ENCODE results near the gene ASS1.

The ASS1 gene

GRCh38 chr9:130419521-130420035, 25.2 kb upstream of the ASS1 start:
- no peak for DNase-seq (ENCODE audit: low read depth)

DNA sequence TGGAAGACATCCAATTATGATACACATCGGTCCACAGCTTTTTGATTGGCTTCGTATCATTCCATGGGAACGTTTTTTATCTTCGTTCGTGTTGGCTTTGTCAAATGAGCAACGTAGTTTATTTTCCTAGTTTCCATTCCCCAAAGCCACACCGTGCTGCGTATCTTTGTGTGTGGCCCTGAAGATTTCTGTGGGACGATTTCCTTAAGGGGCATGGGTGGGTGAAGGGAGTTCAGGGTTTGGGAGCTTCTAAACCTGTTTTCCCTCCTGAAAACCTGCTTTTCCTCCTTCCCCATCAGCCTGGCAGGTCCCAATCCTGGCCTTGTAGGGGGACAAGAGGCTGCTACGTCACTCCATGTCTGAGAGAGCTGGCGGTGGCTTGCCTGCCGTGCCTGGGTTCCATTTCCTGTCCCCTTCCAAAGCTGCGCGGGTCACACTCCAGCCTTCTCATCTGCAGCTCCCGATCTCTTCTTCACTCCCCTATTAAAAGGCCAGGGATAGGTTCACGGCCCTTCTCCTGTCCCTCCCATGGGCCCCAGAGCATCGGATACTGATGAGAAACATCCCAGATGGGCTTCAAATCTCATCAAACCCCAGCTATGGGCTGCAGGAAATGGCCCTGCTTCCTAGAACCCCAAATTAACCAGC, 23.5 kb upstream of the ASS1 start:
- no peak for DNase-seq (ENCODE audit: low read depth)

DNA sequence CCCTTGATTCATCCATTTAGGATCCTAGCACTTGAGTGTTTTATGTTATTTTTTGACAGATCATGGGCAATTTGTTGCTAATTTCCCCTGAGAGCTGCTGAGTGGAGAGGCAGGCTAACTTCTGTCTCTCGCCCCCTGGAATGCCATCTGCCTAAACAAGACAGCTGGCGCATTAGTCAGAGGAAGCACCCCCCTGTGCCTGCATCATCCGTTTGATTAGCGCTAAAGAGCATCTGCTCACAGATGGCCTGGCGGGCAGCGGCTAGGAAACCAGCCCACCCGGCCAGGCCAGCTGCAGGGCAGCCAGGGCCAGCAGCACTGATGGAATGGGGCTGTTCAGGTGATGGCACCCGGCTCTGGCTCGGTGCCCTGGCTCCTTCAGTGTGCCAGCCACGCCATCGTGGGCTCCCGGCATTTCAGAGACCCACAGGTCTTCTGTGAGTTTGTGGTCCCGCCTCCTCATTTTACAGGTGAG, 22.9 kb upstream of the ASS1 start:
- DNase-seq (ENCODE audit: low read depth): no peak

DNA sequence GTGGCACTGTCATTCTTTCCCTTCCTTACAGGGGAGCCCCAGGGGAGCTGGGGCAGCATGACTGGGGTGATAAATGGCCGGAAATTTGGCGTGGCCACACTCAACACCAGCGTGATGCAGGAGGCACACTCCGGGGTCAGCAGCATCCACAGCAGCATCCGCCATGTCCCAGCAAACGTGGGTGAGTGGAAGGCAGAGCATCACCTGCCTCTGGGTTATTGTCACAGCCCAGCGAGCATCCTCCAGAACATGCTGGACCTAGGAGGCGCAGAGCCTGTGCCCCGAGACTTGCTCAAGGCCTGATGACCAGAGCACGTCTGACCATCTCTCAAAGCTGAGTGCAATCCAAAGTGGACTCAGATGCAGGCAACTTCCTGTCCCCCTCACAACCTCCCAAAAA, 22.2 kb upstream of the ASS1 start:
- no peak for DNase-seq (ENCODE audit: low read depth)

GRCh38 chr9:130423272-130423671, 21.5 kb upstream of the ASS1 start:
- no peak for DNase-seq (ENCODE audit: low read depth)

DNA sequence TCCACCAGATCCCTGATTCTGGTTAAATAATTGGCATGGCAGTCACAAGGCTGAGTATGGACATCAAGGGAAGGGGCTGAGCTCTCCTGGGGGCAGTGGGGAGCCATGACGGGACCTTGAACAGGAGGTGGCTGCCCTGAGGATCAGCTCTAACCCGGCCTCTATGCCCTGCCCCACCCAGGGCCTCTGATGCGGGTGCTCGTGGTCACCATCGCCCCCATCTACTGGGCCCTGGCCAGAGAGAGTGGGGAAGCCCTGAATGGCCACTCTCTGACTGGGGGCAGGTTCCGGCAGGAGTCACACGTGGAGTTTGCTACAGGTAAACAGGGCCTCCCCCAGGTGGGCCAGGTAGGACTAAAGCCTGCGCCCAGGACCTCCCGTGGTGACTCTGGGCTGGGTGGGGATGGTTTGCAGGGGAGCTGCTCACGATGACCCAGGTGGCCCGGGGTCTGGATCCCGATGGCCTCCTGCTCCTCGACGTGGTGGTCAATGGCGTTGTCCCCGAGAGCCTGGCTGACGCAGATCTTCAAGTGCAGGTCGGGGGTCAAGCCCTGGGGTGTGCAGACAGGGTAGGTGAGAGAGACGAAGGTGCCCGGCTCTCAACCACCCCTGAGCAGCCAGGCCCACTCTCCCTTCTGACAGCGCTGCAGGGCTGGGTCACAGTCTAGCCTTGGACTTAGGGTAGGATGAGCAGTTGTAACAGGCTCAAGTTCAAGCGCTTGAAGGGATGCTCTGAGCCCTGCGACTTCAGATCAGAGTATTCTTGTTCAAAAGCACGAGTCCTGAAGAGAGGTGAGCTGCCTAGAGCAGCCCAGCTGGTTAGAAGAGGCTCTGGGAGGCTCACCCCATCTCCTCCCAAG, 19.9 kb upstream of the ASS1 start:
- DNase-seq (ENCODE audit: low read depth): no peak

GRCh38 chr9:130425741-130426466, 18.9 kb upstream of the ASS1 start:
- no peak for DNase-seq (ENCODE audit: low read depth)

- no peak for DNase-seq (ENCODE audit: low read depth)
Measured at GRCh38 chr9:130426467-130426773, 18.3 kb upstream of the ASS1 start.

GRCh38 chr9:130426883-130427282, 17.9 kb upstream of the ASS1 start:
- DNase-seq (ENCODE audit: low read depth): no peak

DNA sequence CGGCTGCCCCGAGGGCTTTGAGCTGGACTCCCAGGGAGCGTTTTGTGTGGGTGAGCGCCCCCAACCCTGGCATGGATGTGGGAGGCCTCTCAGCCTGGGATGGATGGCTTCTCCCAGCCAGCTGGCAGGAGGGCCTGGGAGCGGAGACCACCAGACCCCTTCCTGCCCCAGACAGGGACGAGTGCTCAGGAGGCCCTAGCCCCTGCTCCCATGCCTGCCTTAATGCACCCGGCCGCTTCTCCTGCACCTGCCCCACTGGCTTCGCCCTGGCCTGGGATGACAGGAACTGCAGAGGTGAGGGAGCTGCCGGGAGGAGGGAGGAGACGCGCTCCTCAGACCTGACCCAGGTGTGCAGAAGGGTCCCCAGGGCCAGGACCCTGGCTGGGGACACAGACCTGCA, 17.4 kb upstream of the ASS1 start:
- DNase-seq (ENCODE audit: low read depth): no peak

DNA sequence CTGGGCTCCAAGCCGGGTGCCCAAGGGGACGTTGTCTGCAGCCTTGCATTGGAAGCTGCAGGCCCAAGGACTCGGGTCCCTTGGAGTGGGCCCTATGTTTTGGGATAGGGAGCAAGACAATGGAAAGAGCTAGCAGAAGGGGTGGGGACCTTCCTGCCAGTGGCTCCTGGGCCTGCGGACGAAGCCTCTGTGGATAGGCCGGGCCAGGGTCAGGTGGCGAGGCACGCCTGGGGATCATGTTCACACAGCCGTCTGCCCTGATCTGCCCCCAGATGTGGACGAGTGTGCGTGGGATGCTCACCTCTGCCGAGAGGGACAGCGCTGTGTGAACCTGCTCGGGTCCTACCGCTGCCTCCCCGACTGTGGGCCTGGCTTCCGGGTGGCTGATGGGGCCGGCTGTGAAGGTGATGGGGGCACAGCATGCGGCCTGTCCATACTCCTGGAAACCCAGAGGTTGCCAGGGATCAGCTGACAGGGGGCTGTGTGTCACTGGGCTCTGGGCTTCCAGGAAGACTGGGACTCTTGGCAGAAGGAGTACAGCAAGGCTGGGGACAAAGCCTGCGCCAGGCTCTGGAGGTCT, 16.6 kb upstream of the ASS1 start:
- no peak for DNase-seq (ENCODE audit: low read depth)

GRCh38 chr9:130429381-130429780, 15.4 kb upstream of the ASS1 start:
- no peak for DNase-seq (ENCODE audit: low read depth)

DNA sequence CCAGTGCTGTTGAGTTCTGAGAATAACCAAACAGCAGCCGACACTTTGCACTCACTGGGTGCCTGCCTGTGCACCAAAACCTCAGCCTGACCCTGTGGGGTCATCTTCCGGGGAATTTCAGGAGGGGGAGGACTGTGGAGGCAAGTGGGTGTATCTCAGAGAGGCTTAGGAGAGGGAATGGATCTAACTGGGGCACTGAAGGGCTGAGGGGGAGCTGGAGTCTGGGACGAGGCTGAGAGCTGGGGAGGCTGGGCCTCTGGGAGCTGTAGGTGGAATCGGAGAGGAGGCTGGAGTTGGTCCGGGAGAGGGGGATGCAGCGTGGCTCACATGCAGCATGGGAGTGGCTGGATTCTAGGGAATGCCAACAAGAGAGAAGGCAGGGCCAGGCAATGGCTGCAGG, 14.9 kb upstream of the ASS1 start:
- no peak for DNase-seq (ENCODE audit: low read depth)

- DNase-seq (ENCODE audit: low read depth): no peak
Measured at GRCh38 chr9:130430232-130430631, 14.5 kb upstream of the ASS1 start.

DNA sequence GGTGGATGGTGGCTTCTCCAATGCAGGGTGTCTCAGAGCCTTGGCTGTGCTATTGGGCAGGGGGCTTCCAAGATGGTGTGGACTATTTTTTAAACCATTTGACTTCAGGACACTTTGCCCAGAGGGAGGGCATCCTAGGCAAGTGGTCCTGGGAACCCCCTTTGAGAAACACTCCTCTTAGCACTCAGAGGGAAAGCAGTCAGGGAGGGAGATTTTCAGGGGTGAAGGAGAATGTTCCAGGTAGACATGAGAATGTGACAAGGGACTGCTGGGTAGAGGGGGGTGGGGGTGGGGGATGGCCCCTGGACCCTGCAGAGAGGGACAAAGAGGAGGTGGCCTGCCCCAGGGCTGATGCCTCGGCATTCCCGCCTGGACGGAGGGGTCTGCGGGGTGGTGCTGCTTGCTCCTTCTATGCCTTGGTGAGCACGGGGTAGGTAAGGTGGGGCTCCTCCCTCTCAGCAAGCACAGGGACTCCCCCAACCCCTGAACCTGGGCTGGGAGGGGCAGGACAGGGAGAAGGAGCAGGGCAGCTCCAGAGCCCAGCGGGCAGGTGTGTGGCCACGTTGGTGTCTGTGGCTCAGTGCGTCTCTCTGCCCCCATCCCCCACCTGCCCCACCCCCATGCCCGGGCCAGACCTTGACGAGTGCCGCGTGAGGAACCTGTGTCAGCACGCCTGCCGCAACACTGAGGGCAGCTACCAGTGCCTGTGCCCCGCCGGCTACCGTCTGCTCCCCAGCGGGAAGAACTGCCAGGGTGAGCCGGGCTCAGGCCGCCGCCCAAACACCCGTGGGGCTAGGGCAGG, 13.8 kb upstream of the ASS1 start:
- no peak for DNase-seq (ENCODE audit: low read depth)

DNA sequence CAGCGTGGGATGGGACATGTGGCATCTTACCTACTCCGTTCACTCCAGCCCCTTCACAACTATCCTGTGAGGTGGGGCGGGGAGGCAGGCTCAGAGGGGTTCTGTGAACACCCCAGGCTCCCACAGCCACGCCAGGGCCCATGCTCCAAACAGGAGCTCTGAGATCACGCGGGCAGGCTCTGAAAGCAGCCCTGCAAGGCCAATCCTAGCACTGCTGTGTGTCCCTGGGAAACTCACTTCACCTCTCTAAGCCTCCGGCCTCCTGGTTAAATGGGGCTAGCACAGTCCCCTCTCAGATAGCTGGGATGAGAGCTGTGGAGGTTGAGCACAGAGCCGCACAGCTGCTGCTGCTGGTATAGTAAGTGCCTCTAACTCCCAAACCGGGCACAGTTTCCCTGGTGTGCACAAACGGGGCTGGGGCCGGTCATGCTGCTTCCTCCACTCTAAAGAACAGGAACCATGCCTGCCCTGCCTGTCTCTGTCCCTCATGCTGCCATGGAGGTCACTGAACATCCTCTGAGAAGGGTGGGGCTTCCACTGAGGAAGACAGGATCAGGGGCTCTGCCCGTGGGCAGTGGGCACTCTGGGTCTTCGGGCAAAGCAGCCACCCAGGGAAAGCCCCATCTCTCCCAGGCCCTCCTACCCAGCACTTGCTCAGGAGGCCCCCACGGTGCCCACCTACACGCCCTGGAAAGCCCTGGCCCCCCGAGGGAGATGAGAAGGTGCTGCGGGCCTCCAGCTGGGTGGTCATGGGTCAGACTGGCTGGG, 13.0 kb upstream of the ASS1 start:
- DNase-seq (ENCODE audit: low read depth): no peak

DNA sequence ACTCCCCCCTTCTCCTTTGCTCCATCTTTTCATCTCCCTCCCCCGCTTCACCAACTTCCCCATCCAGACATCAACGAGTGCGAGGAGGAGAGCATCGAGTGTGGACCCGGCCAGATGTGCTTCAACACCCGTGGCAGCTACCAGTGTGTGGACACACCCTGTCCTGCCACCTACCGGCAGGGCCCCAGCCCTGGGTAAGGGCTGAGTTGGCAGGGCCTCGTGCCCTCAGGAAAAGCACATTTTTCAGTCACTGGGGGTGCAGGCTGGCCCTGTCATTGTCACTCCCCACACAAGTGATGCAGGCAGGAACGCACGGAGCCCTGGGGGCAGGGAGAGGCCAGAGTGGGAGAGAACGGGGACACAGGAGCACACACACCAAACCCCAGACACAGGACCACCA, 12.4 kb upstream of the ASS1 start:
- no peak for DNase-seq (ENCODE audit: low read depth)

GRCh38 chr9:130432796-130433167, 12.0 kb upstream of the ASS1 start:
- DNase-seq (ENCODE audit: low read depth): no peak

DNA sequence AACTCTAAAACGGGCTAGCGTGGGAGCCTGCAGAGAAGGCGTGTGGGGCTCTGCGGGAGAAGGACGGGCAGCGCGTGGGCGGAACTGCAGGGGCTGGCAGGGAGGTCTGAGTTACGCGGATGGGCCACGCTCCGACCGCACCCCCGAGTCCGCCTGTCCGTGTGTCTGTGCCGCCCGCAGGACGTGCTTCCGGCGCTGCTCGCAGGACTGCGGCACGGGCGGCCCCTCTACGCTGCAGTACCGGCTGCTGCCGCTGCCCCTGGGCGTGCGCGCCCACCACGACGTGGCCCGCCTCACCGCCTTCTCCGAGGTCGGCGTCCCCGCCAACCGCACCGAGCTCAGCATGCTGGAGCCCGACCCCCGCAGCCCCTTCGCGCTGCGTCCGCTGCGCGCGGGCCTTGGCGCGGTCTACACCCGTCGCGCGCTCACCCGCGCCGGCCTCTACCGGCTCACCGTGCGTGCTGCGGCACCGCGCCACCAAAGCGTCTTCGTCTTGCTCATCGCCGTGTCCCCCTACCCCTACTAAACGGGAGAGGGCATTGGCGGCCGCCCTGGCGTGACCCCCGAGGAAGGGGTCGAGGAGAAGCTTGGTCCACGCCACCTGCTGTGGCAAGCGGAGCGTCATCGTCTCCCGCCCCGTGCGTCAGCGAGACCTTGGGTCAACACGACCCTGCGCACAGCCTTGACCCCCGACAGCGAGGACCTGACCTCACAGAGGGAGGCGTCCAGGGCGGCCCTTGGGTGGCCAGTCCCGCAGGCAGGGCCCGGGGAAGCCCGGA, 11.4 kb upstream of the ASS1 start:
- no peak for DNase-seq (ENCODE audit: low read depth)

GRCh38 chr9:130433947-130434262, 10.9 kb upstream of the ASS1 start:
- DNase-seq (ENCODE audit: low read depth): no peak

Measured in stimulated activated CD8-positive, alpha-beta memory T cell treated with anti-CD3 and anti-CD28 coated beads, Interleukin-15, amount 100 ng/mL, for 1 hour (primary cell).